Heart right ventricle (tissue), 16 donors: Measurements from ENCODE around the gene CRACR2A. TPM values are rescaled to one million over a fixed set of nuclear protein-coding genes. Genes with fewer than 3 reads are reported as not detected.
A peak's percentile ranks its signal among the peaks of the same experiment; 100 is the strongest.

Experiments
- ATAC-seq, 8 donors: fragments of 200-7000 bp; cut with Tn5 transposase; one replicate each; pipeline ENCODE4 v1.9.1; 2020; ENCODE audit warnings: mild to moderate bottlenecking in 8 of 8, moderate library complexity in 8 of 8, moderate number of reproducible peaks in 1 of 8
- DNase-seq, 2 donors: peaks; one replicate each; pipeline ENCODE4 v3.0.0-alpha.2; 2020
- H3K27ac ChIP-seq, 10 donors: fragments of 200-600 bp; sonication (generic) in 2 of 10; one replicate each; pipeline versions ENCODE4 v1.5.0 to v1.8.0; 2020 to 2022; ENCODE audit warnings: mild to moderate bottlenecking in 3 of 10
- H3K27me3 ChIP-seq, 7 donors: fragments of 200-600 bp; one replicate each; pipeline ENCODE4 v1.8.0; 2021 to 2022; ENCODE audit warnings: mild to moderate bottlenecking in 2 of 7
- H3K36me3 ChIP-seq, 9 donors: fragments of 200-600 bp; sonication (generic) in 1 of 9; one replicate each; pipeline versions ENCODE4 v1.5.0 to v1.8.0; 2020 to 2022; ENCODE audit warnings: mild to moderate bottlenecking in 2 of 9
- H3K4me1 ChIP-seq, 9 donors: fragments of 200-600 bp; sonication (generic) in 1 of 9; one replicate each; pipeline versions ENCODE4 v1.5.0 to v1.8.0; 2020 to 2022; ENCODE audit warnings: mild to moderate bottlenecking in 4 of 9
- H3K4me3 ChIP-seq, 10 donors: fragments of 200-600 bp; sonication (generic) in 2 of 10; one replicate each; pipeline versions ENCODE4 v1.5.0 to v1.8.0; 2020 to 2022; ENCODE audit warnings: mild to moderate bottlenecking in 7 of 10, moderate library complexity in 2 of 10
- H3K9me3 ChIP-seq, 11 donors: fragments of 200-600 bp in 10 of 11; sonication (generic) in 2 of 11; one replicate each; pipeline versions ENCODE4 v1.5.0 to v1.8.0; 2013 to 2022; ENCODE audit warnings: mild to moderate bottlenecking in 2 of 11, control low read depth in 1 of 11, moderate library complexity in 1 of 11
- CTCF ChIP-seq, 9 donors: fragments of 200-600 bp; sonication (generic) in 2 of 9; IDR thresholded peaks; one replicate each; pipeline versions ENCODE4 v1.5.0 to v1.8.0; 2021 to 2022; ENCODE audit warnings: antibody characterized with exemption in 9 of 9, mild to moderate bottlenecking in 5 of 9, moderate library complexity in 1 of 9
- WGBS, 2 donors: extraction: QIAGEN DNeasy Blood & Tissue Kit; methylation state at CpG; one replicate each; pipeline ENCODE4 v1.1.7; 2013; ENCODE audit warnings: inconsistent platforms in 1 of 2; 5-methylcytosine and 5-hydroxymethylcytosine counted together
- intact Hi-C, 10 donors: fragments of 100-400 bp; cut with DNase I; formaldehyde crosslinking; loops; one replicate each; pipeline versions ENCODE4 v1.11.1 to v1.14.2; 2022
- polyA plus RNA-seq, 2 donors: library from polyadenylated mRNA; stranded (reverse); fragments of 200-250 nt; gene quantifications; one replicate each; pipeline ENCODE4 v1.2.3, GENCODE V29; 2013
- total RNA-seq, 10 donors: library from RNA; stranded (reverse); fragmentation: NEBNext Ultra II Directional in 3 of 10; extraction: Animal tissue kit (Norgen Biotek cat#: 25700) in 3 of 10; gene quantifications; one replicate each; pipeline versions ENCODE4 v1.2.1 to v1.2.4, GENCODE V29; 2021 to 2023
- donor health status: Arrhythmogenic right ventricular cardiomyopathy.
- donor health status: ischemic (EF 13 %, LVEDD 7.1; RV severe dilation, severe dysfunction).
- donor health status: healthy with polysubstance abuse.
- donor health status: DM: no; HTN: yes; CAD: no.
- donor health status: DM: no; HTN: no; CAD: no.
- donor health status: ischemic (EF 25% LVEDD 6.9; RV normal size, moderate dysfunction).
- donor health status: ischemic (EF 25% LVEDD 5.7; RV mildly dilated, moderate dysfunction).
- donor health status: healthy.
- donor health status: DM: yes; HTN: yes; CAD: no.
- donor health status: Ischemic cardiomyopathy.
- donor health status: ischemic (EF 35%, LVEDD 5.7; RV mildly dilated, moderate dysfunction).
- donor health status: nonischemic (EF 11% LVEDD 7.7; RV severe dilation, severe dysfunction).
- donor health status: DM: yes; HTN: yes; CAD: no.
- donor health status: PGD.
- donor health status: ischemic (EF 29% LVEDD 5.4; RV normal size, mild dysfunction).
- donor health status: nonischemic (EF 23%, LVEDD 6.1; RV moderate dilation, normal function).

CRACR2A gene
- total and polyA plus RNA-seq, 12 donors: 0.64 to 10.4 (median 4.6) TPM

GRCh38 chr12:3668479-3669165 lies 84.3 kb downstream of the CRACR2A start:
- WGBS, 2 donors: 62 to 71% methylated on average over 5 of the region's 5 CpGs

DNA sequence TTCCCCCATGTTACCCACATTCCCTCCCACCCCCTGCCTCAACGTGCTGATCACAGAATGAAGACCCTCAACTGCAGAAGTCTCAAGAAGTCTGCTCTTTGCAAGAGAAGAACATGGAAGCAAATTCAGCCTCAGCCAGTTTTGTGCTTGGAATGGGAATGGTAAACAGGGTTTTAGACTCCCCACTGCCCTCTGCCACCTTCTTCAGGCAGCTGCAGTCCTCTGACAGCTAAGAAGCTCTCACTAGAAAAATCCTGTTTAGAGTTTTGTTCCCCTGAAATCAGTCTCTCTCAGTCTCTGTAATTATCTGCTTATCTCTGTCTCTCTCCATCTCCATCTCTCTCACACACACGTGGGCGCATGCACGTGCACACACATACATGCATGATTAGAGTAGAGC lies 85.4 kb downstream of the CRACR2A start:
- Histone ChIP-seq H3K9me3 (no peaks in the 10 kb centered on the region), H3K27ac (no peak overlapping the region), H3K4me3 (no peak overlapping the region), H3K27me3 (no peaks in the 10 kb centered on the region), H3K4me1 (peaks cover 0 to 33% (median 16%) of the 10 kb centered on the region in 9 donors), H3K36me3 (peaks cover 0 to 76% (median 0%) of the 10 kb centered on the region in 9 donors)
- intact Hi-C loops: loop anchor here in 4 of 10 donors (10.0 kb wide), 2 partner anchors 107 to 353 kb away; no protein-coding TSS in a partner anchor
- TF ChIP-seq CTCF (IDR thresholded peaks at IDR 0.05): no peak
- no peak for ATAC-seq
- no peak for DNase-seq
- 82 to 86% methylated on average over 4 of the region's 4 CpGs for WGBS, 2 donors

More at GRCh38 chr12:3668479-3669165, 84.3 kb downstream of the CRACR2A start:
- H3K9me3 ChIP-seq: no peaks in the 10 kb centered on the region
- peak; percentile 63 to 92 (median 80) for ATAC-seq
- TF ChIP-seq CTCF (IDR thresholded peaks at IDR 0.05): no peak
- peak in 1 of 2 donors; percentile 34 for DNase-seq
- intact Hi-C loops: loop anchor here in 4 of 10 donors (10.0 kb wide), 2 partner anchors 106 to 354 kb away; no protein-coding TSS in a partner anchor
- peak overlapping the region in 1 of 10 donors; percentile 28 for H3K27ac ChIP-seq
- H3K4me3 ChIP-seq: no peak overlapping the region
- H3K36me3 ChIP-seq: peaks cover 0 to 85% (median 0%) of the 10 kb centered on the region in 9 donors
- H3K4me1 ChIP-seq: peaks cover 0 to 33% (median 16%) of the 10 kb centered on the region in 9 donors
- H3K27me3 ChIP-seq: no peaks in the 10 kb centered on the region

DNA sequence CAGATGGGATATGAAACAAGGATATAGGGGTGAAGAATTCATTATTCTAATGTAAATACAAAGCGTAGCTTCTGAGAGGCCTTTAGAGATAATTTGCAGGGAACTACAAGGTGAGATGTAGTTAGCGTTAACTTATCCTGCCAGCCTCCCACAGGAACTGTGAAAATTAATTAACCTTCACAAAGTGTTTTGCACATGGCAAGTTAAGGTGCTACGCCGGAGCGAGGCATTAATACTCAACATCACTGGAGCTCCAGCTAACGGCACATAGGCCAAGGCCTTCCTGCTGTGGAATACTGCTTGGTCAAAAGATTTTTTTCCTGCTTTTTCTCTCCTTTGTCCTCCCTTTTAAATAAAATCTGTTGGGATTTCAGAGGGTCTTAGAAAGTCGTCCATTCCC lies 86.5 kb downstream of the CRACR2A start:
- peaks cover 0 to 77% (median 0%) of the 10 kb centered on the region in 9 donors for H3K36me3 ChIP-seq
- 97 to 99% methylated on average over 7 of the region's 7 CpGs for WGBS, 2 donors
- ATAC-seq: no peak

GRCh38 chr12:3662521-3662921 lies 90.4 kb downstream of the CRACR2A start:
- H3K27me3 ChIP-seq: no peaks in the 10 kb centered on the region
- no peak for DNase-seq
- no peak overlapping the region for H3K27ac ChIP-seq
- intact Hi-C loops: loop anchor here in 4 of 10 donors (10.0 kb wide), 2 partner anchors 112 to 348 kb away; no protein-coding TSS in a partner anchor
- H3K4me3 ChIP-seq: no peak overlapping the region
- peaks cover 0 to 62% (median 0%) of the 10 kb centered on the region in 9 donors for H3K36me3 ChIP-seq
- ATAC-seq: no peak
- no peak for TF ChIP-seq CTCF (IDR thresholded peaks at IDR 0.05)
- no peaks in the 10 kb centered on the region for H3K9me3 ChIP-seq
- H3K4me1 ChIP-seq: peaks cover 0 to 11% (median 5%) of the 10 kb centered on the region in 9 donors
- 94 to 97% methylated on average over 5 of the region's 5 CpGs for WGBS, 2 donors

More for the DNA sequence above, 86.5 kb downstream of the CRACR2A start:
- peaks cover 0 to 25% (median 14%) of the 10 kb centered on the region in 9 donors for H3K4me1 ChIP-seq
- no peak overlapping the region for H3K27ac ChIP-seq
- H3K27me3 ChIP-seq: no peaks in the 10 kb centered on the region
- no peak for DNase-seq
- intact Hi-C loops: loop anchor here in 4 of 10 donors (10.0 kb wide), 2 partner anchors 108 to 352 kb away; no protein-coding TSS in a partner anchor
- no peaks in the 10 kb centered on the region for H3K9me3 ChIP-seq
- no peak overlapping the region for H3K4me3 ChIP-seq
- TF ChIP-seq CTCF (IDR thresholded peaks at IDR 0.05): no peak
